ENCODE measurements around the gene KISS1.
A peak's percentile ranks its signal among the peaks of the same experiment; 100 is the strongest.

Gene KISS1

DNA sequence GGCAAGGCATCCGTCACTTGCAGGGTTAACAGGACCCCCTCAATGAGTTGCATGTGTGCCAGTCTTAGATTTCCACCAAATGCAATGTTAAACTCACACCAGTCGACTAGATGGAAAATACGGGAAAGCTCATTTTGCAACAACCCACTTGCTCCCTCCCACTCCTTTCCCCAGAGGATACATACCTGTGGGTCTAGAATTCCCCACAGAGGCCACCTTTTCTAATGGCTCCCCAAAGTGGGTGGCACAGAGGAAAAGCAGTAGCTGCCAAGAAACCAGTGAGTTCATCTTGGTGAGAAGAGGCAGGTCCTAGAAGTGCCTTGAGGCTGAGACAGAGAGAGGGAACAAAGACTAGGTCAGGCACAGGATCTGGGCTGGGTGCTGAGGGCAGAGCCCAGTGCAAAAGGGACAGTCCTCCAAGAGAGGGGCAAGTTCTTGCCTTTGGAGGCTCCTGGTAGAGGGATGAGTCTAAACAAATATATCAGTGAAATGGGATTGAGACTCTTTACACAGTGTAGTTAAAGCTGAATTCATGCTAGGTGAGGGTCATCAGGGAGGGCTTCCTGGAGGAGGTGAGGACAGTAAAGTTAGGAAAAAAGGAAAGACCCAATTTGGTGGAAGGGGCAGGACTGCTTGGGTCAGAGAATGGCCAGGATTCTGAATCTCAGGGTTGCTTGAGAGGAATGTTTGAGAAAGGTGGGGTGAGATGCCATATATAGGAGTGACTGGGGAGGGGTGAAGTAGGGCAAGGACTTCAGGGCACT lies 3.5 kb downstream of the KISS1 start:
- TF ChIP-seq, protein P1, sequence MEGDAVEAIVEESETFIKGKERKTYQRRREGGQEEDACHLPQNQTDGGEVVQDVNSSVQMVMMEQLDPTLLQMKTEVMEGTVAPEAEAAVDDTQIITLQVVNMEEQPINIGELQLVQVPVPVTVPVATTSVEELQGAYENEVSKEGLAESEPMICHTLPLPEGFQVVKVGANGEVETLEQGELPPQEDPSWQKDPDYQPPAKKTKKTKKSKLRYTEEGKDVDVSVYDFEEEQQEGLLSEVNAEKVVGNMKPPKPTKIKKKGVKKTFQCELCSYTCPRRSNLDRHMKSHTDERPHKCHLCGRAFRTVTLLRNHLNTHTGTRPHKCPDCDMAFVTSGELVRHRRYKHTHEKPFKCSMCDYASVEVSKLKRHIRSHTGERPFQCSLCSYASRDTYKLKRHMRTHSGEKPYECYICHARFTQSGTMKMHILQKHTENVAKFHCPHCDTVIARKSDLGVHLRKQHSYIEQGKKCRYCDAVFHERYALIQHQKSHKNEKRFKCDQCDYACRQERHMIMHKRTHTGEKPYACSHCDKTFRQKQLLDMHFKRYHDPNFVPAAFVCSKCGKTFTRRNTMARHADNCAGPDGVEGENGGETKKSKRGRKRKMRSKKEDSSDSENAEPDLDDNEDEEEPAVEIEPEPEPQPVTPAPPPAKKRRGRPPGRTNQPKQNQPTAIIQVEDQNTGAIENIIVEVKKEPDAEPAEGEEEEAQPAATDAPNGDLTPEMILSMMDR (conservative IDR thresholded peaks at IDR 0.05; ENCODE audit: control insufficient read depth, insufficient read depth, low read depth, low read length), result no peak
- DNase-seq (ENCODE audit: low read depth), result no peak
- no peak overlapping the region for H3K4me3 ChIP-seq (ENCODE audit: control insufficient read depth, low read depth, low read length)

DNA sequence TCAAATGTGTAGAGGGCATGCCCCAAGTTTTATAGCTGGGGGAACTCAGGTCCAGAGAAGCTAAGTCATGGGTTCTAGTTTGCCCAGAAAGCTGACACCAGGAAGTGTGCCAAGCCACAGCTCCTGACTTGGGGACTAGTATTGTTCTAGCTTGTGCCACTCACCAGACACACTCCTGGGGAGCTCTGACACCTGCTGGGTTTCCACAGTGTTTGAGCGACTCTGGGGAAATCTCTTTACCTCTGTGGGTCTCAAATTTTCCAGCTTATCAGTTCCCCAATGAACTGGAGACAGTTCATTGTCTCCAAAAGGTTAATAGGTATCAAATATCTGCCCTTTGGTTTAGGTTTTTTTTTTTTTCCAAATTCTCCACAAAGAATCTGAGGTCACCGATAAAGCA lies 4.2 kb downstream of the KISS1 start:
- no peak overlapping the region for H3K4me3 ChIP-seq (ENCODE audit: control insufficient read depth, low read depth, low read length)
- TF ChIP-seq, protein P1 (conservative IDR thresholded peaks at IDR 0.05; ENCODE audit: control insufficient read depth, insufficient read depth, low read depth, low read length), result no peak
- DNase-seq (ENCODE audit: low read depth), result no peak

DNA sequence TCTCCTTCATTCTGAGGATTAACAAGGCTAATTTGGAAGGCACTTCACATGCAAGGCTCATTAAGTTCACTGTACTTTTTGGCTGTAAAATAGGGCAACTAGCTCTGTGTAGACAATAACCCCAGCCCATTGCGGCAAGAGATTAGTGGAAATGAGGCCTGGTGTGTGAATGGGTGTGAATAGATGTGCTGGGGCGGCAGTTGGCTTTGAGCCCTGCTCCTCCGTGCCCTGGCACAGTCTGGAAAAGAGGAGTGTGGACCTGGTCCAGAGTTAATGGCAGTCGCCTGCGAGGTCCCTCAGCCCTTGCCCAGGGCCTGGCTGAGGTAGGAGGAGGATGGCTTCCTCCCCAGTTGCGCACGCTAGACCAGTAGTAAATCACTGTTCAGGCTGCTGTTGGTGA lies 4.8 kb downstream of the KISS1 start:
- no peak overlapping the region for H3K4me3 ChIP-seq (ENCODE audit: control insufficient read depth, low read depth, low read length)
- TF ChIP-seq, protein P1 (conservative IDR thresholded peaks at IDR 0.05; ENCODE audit: control insufficient read depth, insufficient read depth, low read depth, low read length), result no peak
- DNase-seq (ENCODE audit: low read depth), result no peak

DNA sequence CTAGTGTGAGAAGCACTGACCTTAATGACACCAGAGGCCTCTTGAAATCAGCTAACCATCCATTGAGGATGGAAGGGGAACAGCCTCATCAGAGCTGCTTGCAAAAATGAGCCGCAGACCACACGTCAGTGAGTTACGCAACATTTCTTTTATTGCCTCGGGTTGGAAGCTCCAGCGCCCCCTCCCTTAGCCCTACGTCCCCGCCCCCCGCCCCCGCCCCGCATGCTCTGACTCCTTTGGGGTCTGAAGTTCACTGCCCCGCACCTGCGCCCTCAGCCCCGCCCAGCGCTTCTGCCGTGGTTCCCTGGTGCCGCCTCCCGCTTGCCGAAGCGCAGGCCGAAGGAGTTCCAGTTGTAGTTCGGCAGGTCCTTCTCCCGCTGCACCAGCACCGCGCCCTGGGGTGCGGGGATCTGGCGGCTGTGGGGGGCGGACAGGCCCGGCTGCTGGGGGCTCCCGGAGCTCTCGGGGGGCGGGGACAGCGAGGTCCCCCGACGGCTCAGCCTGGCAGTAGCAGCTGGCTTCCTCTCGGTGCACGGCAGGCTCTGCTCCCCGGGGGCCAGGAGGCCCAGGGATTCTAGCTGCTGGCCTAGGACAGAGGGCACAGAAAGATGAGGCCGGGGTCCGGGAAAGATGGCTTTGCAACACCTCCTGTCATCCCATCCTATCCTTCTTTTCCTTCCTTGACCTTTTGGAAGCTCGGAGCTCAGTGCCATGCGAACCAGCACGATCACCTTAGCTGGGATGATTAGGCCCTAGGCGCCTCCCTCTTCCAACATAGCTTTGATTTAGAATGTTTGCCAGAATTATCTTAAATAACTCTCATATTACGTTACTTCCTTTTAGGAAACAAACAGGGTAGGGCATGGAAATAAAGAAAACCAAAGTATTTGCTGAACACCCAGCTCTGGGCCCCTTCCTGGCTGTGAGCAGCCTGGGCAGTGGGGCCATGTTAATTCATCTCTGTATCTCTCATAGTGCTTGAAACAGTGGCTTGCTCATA lies 5.8 kb downstream of the KISS1 start:
- DNase-seq (ENCODE audit: low read depth), result peak; percentile 69
- H3K4me3 ChIP-seq (ENCODE audit: control insufficient read depth, low read depth, low read length), result no peak overlapping the region
- TF ChIP-seq, protein P1 (conservative IDR thresholded peaks at IDR 0.05; ENCODE audit: control insufficient read depth, insufficient read depth, low read depth, low read length), result no peak

DNA sequence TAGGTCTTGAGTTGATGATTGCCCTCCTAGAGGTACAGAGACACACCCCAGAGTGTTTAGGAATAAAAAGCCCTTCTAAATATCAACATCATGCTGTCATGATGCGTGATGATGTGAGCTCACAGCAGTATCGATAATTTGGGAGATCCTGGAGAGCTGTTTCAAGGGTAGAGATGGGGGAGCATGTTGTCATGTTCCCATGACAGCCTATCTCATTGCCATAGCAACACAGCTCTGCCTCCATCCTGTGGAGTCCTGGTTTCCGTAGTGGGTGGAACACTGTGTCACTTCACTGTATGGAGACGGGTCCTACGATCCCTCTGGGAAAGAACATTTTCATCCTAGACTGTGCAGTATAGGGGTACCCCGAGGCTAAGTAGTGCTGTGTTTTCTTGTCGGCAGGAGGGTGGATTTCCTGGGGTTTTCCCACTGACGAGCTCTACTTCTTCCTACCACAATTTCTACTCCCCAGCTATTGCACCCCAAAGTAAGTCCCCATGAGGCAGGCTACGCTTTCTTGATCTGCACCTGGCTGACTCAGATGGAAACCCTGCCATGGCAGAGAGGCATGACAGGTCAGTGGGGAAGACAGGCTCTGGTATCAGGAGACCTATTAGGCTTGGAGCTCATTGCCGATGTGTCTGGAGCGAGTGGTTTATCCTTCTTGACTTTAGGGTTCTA lies 7.2 kb downstream of the KISS1 start:
- no peak overlapping the region for H3K4me3 ChIP-seq (ENCODE audit: control insufficient read depth, low read depth, low read length)
- TF ChIP-seq, protein P1 (conservative IDR thresholded peaks at IDR 0.05; ENCODE audit: control insufficient read depth, insufficient read depth, low read depth, low read length), result no peak
- DNase-seq (ENCODE audit: low read depth), result no peak

DNA sequence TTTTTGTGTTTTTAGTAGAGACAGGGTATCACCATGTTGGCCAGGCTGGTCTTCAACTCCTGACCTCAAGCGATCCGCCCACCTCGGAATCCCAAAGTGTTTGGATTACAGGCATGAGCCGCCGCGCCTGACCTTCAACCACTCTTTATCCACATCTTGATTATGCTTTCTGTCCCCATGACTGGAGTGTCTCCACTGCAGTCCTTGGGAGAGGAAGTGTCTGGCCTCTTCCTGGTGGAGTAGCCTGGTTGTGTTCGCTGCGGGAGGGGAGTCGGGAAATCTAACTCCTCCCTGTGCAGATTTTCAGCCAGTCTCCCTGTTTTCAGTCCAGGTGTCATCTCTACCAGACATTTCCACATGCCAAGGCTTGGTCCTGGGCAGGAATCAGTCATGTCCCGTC lies 9.7 kb downstream of the KISS1 start:
- TF ChIP-seq, protein P1 (conservative IDR thresholded peaks at IDR 0.05; ENCODE audit: control insufficient read depth, insufficient read depth, low read depth, low read length), result no peak
- no peak for DNase-seq (ENCODE audit: low read depth)
- no peak overlapping the region for H3K4me3 ChIP-seq (ENCODE audit: control insufficient read depth, low read depth, low read length)
